Measurements from ENCODE around the gene ADAMTS20. TPM values are rescaled to one million over a fixed set of nuclear protein-coding genes. Genes with fewer than 3 reads are reported as not detected.

The ADAMTS20 gene
- total RNA-seq, 1 donor from 2014 or later = 0.22 TPM

DNA sequence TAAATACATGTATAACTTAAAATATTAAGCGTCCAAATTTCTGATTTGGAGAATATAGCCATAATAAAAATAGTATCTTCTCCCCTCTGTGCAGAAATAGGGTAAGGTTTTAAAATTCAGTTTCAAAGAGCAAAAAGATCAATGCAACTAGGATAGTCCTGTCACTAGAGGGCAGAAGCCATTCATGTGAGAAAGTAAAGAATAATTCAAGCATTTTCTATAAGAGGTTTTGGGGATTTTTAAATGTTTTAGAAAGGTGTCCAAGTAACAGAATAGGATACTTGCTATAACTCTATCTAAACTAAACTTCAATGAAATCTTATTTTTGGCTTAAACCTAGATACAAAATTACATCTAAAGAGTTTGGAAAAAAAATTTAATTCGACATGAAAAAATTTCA, 50.3 kb downstream of the ADAMTS20 start:
- Mint-ChIP-seq H3K27me3 (ENCODE audit: low read depth) (no peaks in the 10 kb centered on the region), H3K27ac (ENCODE audit: unreplicated experiment) (no peak overlapping the region), H3K9me3 (ENCODE audit: low read depth) (no peaks in the 10 kb centered on the region), H3K36me3 (ENCODE audit: low read depth) (no peaks in the 10 kb centered on the region), H3K4me1 (ENCODE audit: low read depth) (no peaks in the 10 kb centered on the region), H3K4me3 (ENCODE audit: unreplicated experiment) (no peak overlapping the region)
- TF ChIP-seq, protein P1, sequence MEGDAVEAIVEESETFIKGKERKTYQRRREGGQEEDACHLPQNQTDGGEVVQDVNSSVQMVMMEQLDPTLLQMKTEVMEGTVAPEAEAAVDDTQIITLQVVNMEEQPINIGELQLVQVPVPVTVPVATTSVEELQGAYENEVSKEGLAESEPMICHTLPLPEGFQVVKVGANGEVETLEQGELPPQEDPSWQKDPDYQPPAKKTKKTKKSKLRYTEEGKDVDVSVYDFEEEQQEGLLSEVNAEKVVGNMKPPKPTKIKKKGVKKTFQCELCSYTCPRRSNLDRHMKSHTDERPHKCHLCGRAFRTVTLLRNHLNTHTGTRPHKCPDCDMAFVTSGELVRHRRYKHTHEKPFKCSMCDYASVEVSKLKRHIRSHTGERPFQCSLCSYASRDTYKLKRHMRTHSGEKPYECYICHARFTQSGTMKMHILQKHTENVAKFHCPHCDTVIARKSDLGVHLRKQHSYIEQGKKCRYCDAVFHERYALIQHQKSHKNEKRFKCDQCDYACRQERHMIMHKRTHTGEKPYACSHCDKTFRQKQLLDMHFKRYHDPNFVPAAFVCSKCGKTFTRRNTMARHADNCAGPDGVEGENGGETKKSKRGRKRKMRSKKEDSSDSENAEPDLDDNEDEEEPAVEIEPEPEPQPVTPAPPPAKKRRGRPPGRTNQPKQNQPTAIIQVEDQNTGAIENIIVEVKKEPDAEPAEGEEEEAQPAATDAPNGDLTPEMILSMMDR (IDR thresholded peaks at IDR 0.05) = peak; percentile 86
- no peak for DNase-seq (ENCODE audit: low spot score)

DNA sequence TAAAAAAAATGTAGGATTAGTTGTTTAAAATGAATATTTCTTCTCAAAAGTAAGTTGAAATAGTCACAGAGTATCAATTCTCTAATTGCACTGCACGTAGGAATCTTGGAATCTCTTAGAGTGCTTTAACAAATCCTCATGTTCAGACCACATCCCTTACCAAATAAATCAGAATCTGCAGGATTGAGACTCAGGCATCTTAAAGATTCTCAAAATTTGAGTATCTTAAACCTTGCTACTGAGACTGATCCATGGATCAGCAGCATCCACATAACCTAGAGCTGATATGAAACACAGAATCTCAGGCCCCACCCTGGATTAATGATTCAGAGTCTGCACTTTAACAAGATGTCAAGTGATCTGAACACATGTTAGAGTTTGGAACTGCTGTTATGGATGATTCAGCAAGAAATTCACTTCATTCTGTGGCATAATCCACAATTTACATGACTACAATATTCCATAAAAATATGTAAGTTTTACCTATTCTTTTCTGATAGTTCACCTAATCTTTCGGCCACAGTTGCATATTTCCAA, 58.7 kb downstream of the ADAMTS20 start:
- TF ChIP-seq, protein P1 (IDR thresholded peaks at IDR 0.05) = no peak
- Mint-ChIP-seq H3K4me3 (ENCODE audit: unreplicated experiment) (no peak overlapping the region), H3K36me3 (ENCODE audit: low read depth) (no peaks in the 10 kb centered on the region), H3K9me3 (ENCODE audit: low read depth) (no peaks in the 10 kb centered on the region), H3K4me1 (ENCODE audit: low read depth) (no peaks in the 10 kb centered on the region), H3K27me3 (ENCODE audit: low read depth) (no peaks in the 10 kb centered on the region), H3K27ac (ENCODE audit: unreplicated experiment) (no peak overlapping the region)
- no peak for DNase-seq (ENCODE audit: low spot score)

DNA sequence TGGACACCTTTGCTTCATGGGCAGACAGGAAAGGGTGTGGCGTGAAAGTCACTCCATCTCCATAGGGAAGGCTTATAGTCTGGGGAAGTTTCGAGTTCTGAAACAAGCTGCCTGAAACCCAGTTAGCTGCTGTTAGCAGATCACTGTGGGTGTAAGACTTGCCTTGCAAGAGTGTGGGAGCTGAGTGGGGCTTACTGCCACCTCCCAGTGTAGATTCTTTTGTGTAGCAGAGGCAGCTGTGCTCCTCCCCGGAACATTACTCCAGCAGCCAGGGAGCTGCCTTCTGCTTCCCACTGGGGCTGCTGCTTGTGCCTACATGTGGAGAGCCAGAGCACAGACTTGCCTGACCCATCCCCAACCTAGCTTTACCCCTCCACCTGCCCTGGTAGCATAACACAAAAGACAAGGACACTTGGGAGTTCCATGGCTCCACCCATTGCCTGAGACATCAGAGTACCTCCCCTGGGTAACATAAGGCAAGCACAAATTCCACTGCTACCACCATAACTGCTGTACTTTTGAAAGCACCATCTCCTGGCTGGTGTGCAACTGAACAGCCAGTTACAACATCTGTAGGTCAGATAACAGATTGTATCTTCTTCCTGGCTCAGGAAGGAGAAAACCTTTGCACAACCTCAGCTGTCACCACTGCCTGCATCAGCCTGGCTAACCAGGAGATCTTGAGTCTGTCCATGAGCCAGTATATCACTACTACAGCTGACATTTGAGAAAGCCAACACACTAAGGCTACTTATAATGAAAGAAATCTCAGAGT, 69.5 kb downstream of the ADAMTS20 start:
- DNase-seq (ENCODE audit: low spot score) = no peak
- Mint-ChIP-seq H3K27ac (ENCODE audit: unreplicated experiment) (no peak overlapping the region), H3K4me3 (ENCODE audit: unreplicated experiment) (no peak overlapping the region), H3K4me1 (ENCODE audit: low read depth) (no peaks in the 10 kb centered on the region), H3K9me3 (ENCODE audit: low read depth) (peaks cover 16% of the 10 kb centered on the region), H3K27me3 (ENCODE audit: low read depth) (no peaks in the 10 kb centered on the region), H3K36me3 (ENCODE audit: low read depth) (peaks cover 2% of the 10 kb centered on the region)
- TF ChIP-seq, protein P1 (IDR thresholded peaks at IDR 0.05) = no peak

GRCh38 chr12:43480591-43480990, 71.4 kb downstream of the ADAMTS20 start:
- DNase-seq (ENCODE audit: low spot score) = no peak
- peaks cover 11% of the 10 kb centered on the region for H3K9me3 Mint-ChIP-seq (ENCODE audit: low read depth)
- no peak overlapping the region for H3K4me3 Mint-ChIP-seq (ENCODE audit: unreplicated experiment)
- TF ChIP-seq, protein P1 (IDR thresholded peaks at IDR 0.05) = no peak
- no peaks in the 10 kb centered on the region for H3K27me3 Mint-ChIP-seq (ENCODE audit: low read depth)
- no peak overlapping the region for H3K27ac Mint-ChIP-seq (ENCODE audit: unreplicated experiment)
- peaks cover under 1% of the 10 kb centered on the region for H3K36me3 Mint-ChIP-seq (ENCODE audit: low read depth)
- no peaks in the 10 kb centered on the region for H3K4me1 Mint-ChIP-seq (ENCODE audit: low read depth)

- TF ChIP-seq, protein P1 (IDR thresholded peaks at IDR 0.05) = no peak
- H3K27ac Mint-ChIP-seq (ENCODE audit: unreplicated experiment) = no peak overlapping the region
Observed at GRCh38 chr12:43462741-43463140, 89.3 kb downstream of the ADAMTS20 start.

More at GRCh38 chr12:43462741-43463140, 89.3 kb downstream of the ADAMTS20 start:
- Mint-ChIP-seq H3K27me3 (ENCODE audit: low read depth) (no peaks in the 10 kb centered on the region), H3K4me1 (ENCODE audit: low read depth) (no peaks in the 10 kb centered on the region), H3K4me3 (ENCODE audit: unreplicated experiment) (no peak overlapping the region), H3K36me3 (ENCODE audit: low read depth) (no peaks in the 10 kb centered on the region), H3K9me3 (ENCODE audit: low read depth) (no peaks in the 10 kb centered on the region)
- no peak for DNase-seq (ENCODE audit: low spot score)
